Measurements from ENCODE around the gene TUBE1.

Gene TUBE1

DNA sequence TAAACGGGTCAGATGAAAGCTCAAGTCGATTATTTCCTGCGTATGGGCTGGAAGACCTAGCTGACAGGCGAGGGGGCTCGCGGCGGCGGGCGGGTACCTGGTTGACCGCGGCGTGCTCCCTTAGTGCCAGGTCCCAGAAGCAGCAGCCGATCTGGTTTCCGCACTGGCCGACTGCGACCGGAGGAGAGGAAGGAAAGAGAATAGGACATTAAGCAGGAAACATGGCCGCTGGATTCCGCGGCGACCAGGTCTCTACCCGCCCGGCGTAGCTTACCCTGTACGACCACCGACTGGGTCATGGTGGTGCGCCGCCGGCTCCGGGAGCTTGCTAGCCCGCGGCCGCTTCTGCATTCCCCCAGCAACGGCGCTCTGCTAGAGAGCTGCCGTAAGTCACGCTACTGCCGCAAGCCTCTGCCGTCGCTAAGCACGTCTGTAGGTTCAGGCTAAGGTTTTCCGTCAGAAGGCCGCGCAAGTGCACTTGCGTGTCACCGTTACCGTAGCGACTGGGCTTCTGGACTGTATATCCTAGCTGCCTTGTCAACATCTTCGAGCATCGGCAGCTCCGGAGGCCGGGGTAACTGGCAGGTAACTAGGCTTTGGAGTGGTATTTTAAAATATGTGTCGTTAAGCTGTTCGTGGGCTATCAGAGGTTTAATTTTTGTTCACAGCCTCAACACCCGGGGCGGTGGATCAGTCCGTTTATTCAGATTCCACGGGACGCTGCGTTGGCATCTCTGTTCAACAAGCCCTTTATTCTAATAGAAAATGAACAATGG is at the start of gene TUBE1, which contains the start of gene FAM229B:
Gene TUBE1, minus strand, starts transcription at position 347 of the 776 bp plus-strand sequence. Its CDS starts 48 bp downstream, at position 299.
Gene FAM229B, plus strand, starts transcription at position 456 of the 776 bp plus-strand sequence. CDS start 11,693 bp downstream, outside the sequence.
- Mint-ChIP-seq H3K4me1 (peaks cover 9% of the 10 kb centered on the region), H3K27ac (no peak within 1 kb of the TSS), H3K27me3 (ENCODE audit: low read depth, poor library complexity) (peaks cover 16% of the 10 kb centered on the region), H3K9me3 (no peaks in the 10 kb centered on the region), H3K36me3 (ENCODE audit: low read depth) (peaks cover 21% of the 10 kb centered on the region), H3K4me3 (no peak within 1 kb of the TSS)
- peak; percentile 87 for DNase-seq
- TF ChIP-seq, protein P1, sequence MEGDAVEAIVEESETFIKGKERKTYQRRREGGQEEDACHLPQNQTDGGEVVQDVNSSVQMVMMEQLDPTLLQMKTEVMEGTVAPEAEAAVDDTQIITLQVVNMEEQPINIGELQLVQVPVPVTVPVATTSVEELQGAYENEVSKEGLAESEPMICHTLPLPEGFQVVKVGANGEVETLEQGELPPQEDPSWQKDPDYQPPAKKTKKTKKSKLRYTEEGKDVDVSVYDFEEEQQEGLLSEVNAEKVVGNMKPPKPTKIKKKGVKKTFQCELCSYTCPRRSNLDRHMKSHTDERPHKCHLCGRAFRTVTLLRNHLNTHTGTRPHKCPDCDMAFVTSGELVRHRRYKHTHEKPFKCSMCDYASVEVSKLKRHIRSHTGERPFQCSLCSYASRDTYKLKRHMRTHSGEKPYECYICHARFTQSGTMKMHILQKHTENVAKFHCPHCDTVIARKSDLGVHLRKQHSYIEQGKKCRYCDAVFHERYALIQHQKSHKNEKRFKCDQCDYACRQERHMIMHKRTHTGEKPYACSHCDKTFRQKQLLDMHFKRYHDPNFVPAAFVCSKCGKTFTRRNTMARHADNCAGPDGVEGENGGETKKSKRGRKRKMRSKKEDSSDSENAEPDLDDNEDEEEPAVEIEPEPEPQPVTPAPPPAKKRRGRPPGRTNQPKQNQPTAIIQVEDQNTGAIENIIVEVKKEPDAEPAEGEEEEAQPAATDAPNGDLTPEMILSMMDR (IDR thresholded peaks at IDR 0.05) = no peak

DNA sequence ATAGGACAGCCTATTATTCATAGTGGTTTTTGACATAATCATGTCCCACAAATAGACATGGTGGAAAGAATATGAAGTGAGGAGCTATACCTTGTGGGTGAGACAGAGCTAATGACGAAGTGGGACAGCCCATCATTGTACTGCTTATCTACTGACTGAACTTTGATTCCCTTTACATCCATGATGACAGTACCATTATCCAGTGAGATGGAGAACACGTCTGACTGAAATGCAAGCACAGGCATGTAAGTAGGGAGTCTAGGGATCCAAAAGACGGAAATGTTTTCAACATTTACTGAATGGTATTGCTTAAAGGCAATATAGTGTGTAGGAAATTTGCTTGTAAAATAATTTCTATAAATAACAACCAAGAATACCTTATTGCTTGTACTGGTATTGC is 43.6 kb upstream of the TUBE1 start:
- DNase-seq = no peak
- no peak overlapping the region for H3K27ac Mint-ChIP-seq
- H3K9me3 Mint-ChIP-seq = no peaks in the 10 kb centered on the region
- H3K4me1 Mint-ChIP-seq = no peaks in the 10 kb centered on the region
- TF ChIP-seq, protein P1 (IDR thresholded peaks at IDR 0.05) = no peak
- H3K36me3 Mint-ChIP-seq (ENCODE audit: low read depth) = peaks cover 13% of the 10 kb centered on the region
- H3K27me3 Mint-ChIP-seq (ENCODE audit: low read depth, poor library complexity) = peaks cover 9% of the 10 kb centered on the region
- no peak overlapping the region for H3K4me3 Mint-ChIP-seq

- Mint-ChIP-seq H3K4me3 (no peak overlapping the region), H3K27ac (no peak overlapping the region), H3K27me3 (ENCODE audit: low read depth, poor library complexity) (peaks cover 3% of the 10 kb centered on the region), H3K9me3 (no peaks in the 10 kb centered on the region), H3K4me1 (no peaks in the 10 kb centered on the region), H3K36me3 (ENCODE audit: low read depth) (peaks cover 12% of the 10 kb centered on the region)
- no peak for DNase-seq
- TF ChIP-seq, protein P1 (IDR thresholded peaks at IDR 0.05) = no peak
Observed at GRCh38 chr6:112128208-112128607, 40.9 kb upstream of the TUBE1 start.

DNA sequence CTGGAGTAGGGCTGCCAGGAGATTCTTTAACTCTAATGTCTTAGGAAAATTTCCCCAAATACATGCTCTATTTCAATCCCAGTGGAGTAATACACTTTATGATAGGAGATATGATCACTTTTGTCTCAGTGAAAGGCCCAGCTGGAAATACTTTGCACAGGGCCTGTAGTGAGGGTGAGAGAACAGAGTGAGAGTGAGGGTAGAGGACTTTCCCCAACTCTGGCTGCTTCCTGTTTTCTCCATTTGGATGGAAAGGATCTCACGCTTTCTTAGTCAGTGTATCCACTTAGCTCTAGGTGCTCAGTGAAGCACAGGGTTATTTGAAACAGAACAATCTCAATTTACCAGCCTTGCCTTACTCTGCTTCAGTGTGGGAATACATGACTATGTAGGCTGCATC is 36.7 kb upstream of the TUBE1 start:
- Mint-ChIP-seq H3K27ac (no peak overlapping the region), H3K4me1 (no peaks in the 10 kb centered on the region), H3K36me3 (ENCODE audit: low read depth) (peaks cover 12% of the 10 kb centered on the region), H3K9me3 (no peaks in the 10 kb centered on the region), H3K27me3 (ENCODE audit: low read depth, poor library complexity) (no peaks in the 10 kb centered on the region), H3K4me3 (no peak overlapping the region)
- TF ChIP-seq, protein P1 (IDR thresholded peaks at IDR 0.05) = no peak
- no peak for DNase-seq

DNA sequence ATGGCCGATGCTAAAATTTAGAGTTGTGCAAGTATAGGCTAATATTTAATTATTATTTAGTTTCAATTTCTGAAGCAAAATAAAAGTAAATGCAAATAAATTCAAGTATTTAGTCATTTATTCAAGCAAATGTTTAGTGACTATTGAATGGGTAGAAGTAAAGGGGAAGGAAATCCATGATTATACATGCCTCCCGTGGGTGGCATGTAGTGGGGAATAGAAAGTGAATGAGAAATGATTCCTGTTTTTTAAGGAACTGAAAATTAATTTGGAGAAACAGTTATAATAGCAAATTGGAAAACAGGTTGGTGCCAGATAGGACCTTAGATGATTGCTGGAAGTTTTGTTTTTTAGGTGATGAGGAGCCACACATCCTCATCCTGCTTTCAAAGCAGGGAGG is 35.5 kb upstream of the TUBE1 start:
- no peaks in the 10 kb centered on the region for H3K4me1 Mint-ChIP-seq
- H3K27ac Mint-ChIP-seq = peak overlapping the region; percentile 38
- H3K27me3 Mint-ChIP-seq (ENCODE audit: low read depth, poor library complexity) = peaks cover under 1% of the 10 kb centered on the region
- TF ChIP-seq, protein P1 (IDR thresholded peaks at IDR 0.05) = no peak
- DNase-seq = no peak
- H3K36me3 Mint-ChIP-seq (ENCODE audit: low read depth) = peaks cover 7% of the 10 kb centered on the region
- no peaks in the 10 kb centered on the region for H3K9me3 Mint-ChIP-seq
- H3K4me3 Mint-ChIP-seq = no peak overlapping the region

GRCh38 chr6:112118034-112118433 is 30.8 kb upstream of the TUBE1 start:
- TF ChIP-seq, protein P1 (IDR thresholded peaks at IDR 0.05) = no peak
- no peak for DNase-seq
- H3K4me3 Mint-ChIP-seq = no peak overlapping the region
- peaks cover 5% of the 10 kb centered on the region for H3K4me1 Mint-ChIP-seq
- H3K9me3 Mint-ChIP-seq = no peaks in the 10 kb centered on the region
- H3K27me3 Mint-ChIP-seq (ENCODE audit: low read depth, poor library complexity) = peaks cover 7% of the 10 kb centered on the region
- peaks cover 9% of the 10 kb centered on the region for H3K36me3 Mint-ChIP-seq (ENCODE audit: low read depth)
- H3K27ac Mint-ChIP-seq = no peak overlapping the region
